GM19452 (cell line): ENCODE data around the gene APBA3.

Experiments
- ATAC-seq: cut with Tn5 transposase; IDR thresholded peaks from one replicate; pipeline ENCODE4 v1.9.1; 2021; ENCODE audit not compliant: unreplicated experiment

The APBA3 gene

GRCh38 chr19:3761382-3762129, at the start of gene APBA3:
Gene APBA3 (minus strand): TSS chr19:3761692. CDS start chr19:3760264, 1,428 bp downstream.
- ATAC-seq: peak; percentile 42

- ATAC-seq: no peak
Measured at GRCh38 chr19:3810708-3811355, 49.3 kb upstream of the APBA3 start.

- ATAC-seq: no peak
Measured at GRCh38 chr19:3809881-3810707, 48.6 kb upstream of the APBA3 start.

GRCh38 chr19:3808420-3809143, 47.1 kb upstream of the APBA3 start:
- ATAC-seq: no peak

GRCh38 chr19:3807574-3808354, 46.3 kb upstream of the APBA3 start:
- ATAC-seq: no peak

- ATAC-seq: no peak
Measured at GRCh38 chr19:3807131-3807480, 45.6 kb upstream of the APBA3 start.

- no peak for ATAC-seq
Measured at GRCh38 chr19:3805859-3806258, 44.4 kb upstream of the APBA3 start.

- ATAC-seq: no peak
Measured at GRCh38 chr19:3804429-3804828, 42.9 kb upstream of the APBA3 start.

- ATAC-seq: no peak
Measured at GRCh38 chr19:3803986-3804385, 42.5 kb upstream of the APBA3 start.

GRCh38 chr19:3803114-3803888, 41.8 kb upstream of the APBA3 start:
- ATAC-seq: no peak

GRCh38 chr19:3801412-3802096, 40.1 kb upstream of the APBA3 start:
- ATAC-seq: no peak

- no peak for ATAC-seq
Measured at GRCh38 chr19:3800996-3801395, 39.5 kb upstream of the APBA3 start.

- ATAC-seq: no peak
Measured at GRCh38 chr19:3798137-3798536, 36.6 kb upstream of the APBA3 start.

GRCh38 chr19:3796358-3796757, 34.9 kb upstream of the APBA3 start:
- ATAC-seq: no peak

GRCh38 chr19:3793799-3794198, 32.3 kb upstream of the APBA3 start:
- no peak for ATAC-seq

- ATAC-seq: no peak
Measured at GRCh38 chr19:3792114-3792513, 30.6 kb upstream of the APBA3 start.

GRCh38 chr19:3790941-3791340, 29.4 kb upstream of the APBA3 start:
- ATAC-seq: no peak

- no peak for ATAC-seq
Measured at GRCh38 chr19:3790209-3790734, 28.8 kb upstream of the APBA3 start.
